Measurements from ENCODE around the gene PRH1.

The PRH1 gene

DNA sequence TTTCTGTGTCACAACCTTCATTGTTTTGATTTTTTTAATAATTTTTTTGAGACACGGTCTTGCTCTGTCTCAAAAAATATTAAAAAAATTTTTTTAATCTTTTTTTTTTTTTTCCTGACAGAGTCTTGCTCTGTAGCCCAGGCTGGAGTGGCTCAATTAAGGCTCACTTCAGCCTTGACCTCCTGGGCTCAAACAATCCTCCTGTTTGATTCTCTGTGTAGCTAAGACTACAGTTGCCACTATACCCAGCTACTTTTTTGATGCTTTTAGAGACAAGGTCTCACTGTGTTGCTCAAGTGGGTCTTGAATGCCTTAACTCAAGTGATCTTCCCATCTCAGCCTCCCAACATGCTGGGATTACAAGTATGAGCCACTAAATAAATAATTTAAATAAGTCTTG, 35.8 kb upstream of the PRH1 start:
- Histone ChIP-seq H3K9me3 (ENCODE audit: insufficient read depth, low read length) (no peaks in the 10 kb centered on the region), H3K4me3 (ENCODE audit: insufficient read depth, low read length, poor library complexity, severe bottlenecking) (no peak overlapping the region), H3K79me2 (ENCODE audit: insufficient read depth, low read length) (no peaks in the 10 kb centered on the region), H3K27me3 (ENCODE audit: low read length) (no peaks in the 10 kb centered on the region), H2AFZ (ENCODE audit: low read depth, low read length, severe bottlenecking) (no peak overlapping the region), H3K27ac (ENCODE audit: low read depth, low read length) (no peak overlapping the region), H3K9ac (ENCODE audit: low read length) (no peak overlapping the region), H3K4me2 (ENCODE audit: low read depth, low read length, poor library complexity, severe bottlenecking) (no peak overlapping the region), H3F3A (ENCODE audit: insufficient read depth) (no peaks in the 10 kb centered on the region), H4K20me1 (ENCODE audit: low read depth, low read length) (no peaks in the 10 kb centered on the region), H3K36me3 (ENCODE audit: low read length) (no peaks in the 10 kb centered on the region), H3K9me2 (replicated peaks; ENCODE audit: insufficient read depth, low read length) (no peaks in the 10 kb centered on the region)
- TF ChIP-seq, protein P1, sequence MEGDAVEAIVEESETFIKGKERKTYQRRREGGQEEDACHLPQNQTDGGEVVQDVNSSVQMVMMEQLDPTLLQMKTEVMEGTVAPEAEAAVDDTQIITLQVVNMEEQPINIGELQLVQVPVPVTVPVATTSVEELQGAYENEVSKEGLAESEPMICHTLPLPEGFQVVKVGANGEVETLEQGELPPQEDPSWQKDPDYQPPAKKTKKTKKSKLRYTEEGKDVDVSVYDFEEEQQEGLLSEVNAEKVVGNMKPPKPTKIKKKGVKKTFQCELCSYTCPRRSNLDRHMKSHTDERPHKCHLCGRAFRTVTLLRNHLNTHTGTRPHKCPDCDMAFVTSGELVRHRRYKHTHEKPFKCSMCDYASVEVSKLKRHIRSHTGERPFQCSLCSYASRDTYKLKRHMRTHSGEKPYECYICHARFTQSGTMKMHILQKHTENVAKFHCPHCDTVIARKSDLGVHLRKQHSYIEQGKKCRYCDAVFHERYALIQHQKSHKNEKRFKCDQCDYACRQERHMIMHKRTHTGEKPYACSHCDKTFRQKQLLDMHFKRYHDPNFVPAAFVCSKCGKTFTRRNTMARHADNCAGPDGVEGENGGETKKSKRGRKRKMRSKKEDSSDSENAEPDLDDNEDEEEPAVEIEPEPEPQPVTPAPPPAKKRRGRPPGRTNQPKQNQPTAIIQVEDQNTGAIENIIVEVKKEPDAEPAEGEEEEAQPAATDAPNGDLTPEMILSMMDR (IDR thresholded peaks at IDR 0.05; ENCODE audit: insufficient read depth, low read length, poor library complexity, severe bottlenecking), result no peak

DNA sequence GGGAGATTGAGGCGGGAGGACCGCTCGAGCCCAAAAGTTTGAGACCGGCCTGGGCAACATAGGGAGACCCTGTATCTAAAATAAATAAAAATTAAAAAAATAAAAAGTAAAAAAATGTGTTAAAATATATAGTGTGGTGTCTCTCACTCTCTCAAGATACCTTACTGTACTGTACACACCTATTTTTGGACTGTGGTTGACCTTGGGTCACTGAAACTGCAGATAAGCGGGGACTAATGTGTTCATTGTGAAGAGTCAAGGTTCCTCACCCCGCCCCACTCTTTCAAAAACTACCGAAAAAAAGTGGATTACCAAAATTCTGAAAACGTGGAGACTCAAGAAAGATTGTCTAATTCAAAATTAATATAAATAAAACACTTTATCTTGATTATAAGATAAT, 26.3 kb upstream of the PRH1 start:
- Histone ChIP-seq H3F3A (ENCODE audit: insufficient read depth) (no peaks in the 10 kb centered on the region), H3K79me2 (ENCODE audit: insufficient read depth, low read length) (no peaks in the 10 kb centered on the region), H3K36me3 (ENCODE audit: low read length) (no peaks in the 10 kb centered on the region), H4K20me1 (ENCODE audit: low read depth, low read length) (no peaks in the 10 kb centered on the region), H3K27me3 (ENCODE audit: low read length) (no peaks in the 10 kb centered on the region), H2AFZ (ENCODE audit: low read depth, low read length, severe bottlenecking) (no peak overlapping the region), H3K4me2 (ENCODE audit: low read depth, low read length, poor library complexity, severe bottlenecking) (no peak overlapping the region), H3K27ac (ENCODE audit: low read depth, low read length) (no peak overlapping the region), H3K9me2 (replicated peaks; ENCODE audit: insufficient read depth, low read length) (no peaks in the 10 kb centered on the region), H3K9me3 (ENCODE audit: insufficient read depth, low read length) (no peaks in the 10 kb centered on the region), H3K9ac (ENCODE audit: low read length) (no peak overlapping the region), H3K4me3 (ENCODE audit: insufficient read depth, low read length, poor library complexity, severe bottlenecking) (no peak overlapping the region)
- no peak for TF ChIP-seq EZH2phosphoT487 (conservative IDR thresholded peaks at IDR 0.05; ENCODE audit: low read length)
- TF ChIP-seq, protein P1 (IDR thresholded peaks at IDR 0.05; ENCODE audit: insufficient read depth, low read length, poor library complexity, severe bottlenecking), result no peak

DNA sequence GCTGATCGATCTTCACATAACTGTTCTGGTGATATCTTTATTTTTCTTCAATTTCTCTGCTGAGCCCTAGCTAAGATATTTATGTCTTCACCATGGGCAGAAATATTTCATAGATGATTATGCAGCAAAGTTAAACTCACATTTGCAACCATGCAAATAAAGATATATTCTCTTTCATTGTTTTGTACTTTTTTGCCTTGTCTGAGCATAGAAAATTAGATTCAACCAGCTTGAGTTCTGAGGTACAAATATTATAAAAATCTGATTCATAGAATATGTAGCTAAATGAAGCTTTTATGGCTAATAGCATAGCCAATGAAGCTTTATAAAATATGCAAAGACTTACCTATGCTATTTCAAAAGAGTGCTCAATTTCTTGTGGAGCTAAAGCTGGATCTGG, 25.4 kb upstream of the PRH1 start, which contains the start of gene TAS2R13:
Gene TAS2R13 (minus strand): TSS at position 101 of the 400 bp plus-strand sequence. CDS start 264 bp downstream, outside the sequence.
- Histone ChIP-seq H3K79me2 (ENCODE audit: insufficient read depth, low read length) (no peaks in the 10 kb centered on the region), H3K9me2 (replicated peaks; ENCODE audit: insufficient read depth, low read length) (no peaks in the 10 kb centered on the region), H3K4me3 (ENCODE audit: insufficient read depth, low read length, poor library complexity, severe bottlenecking) (no peak within 1 kb of the TSS), H3K9ac (ENCODE audit: low read length) (no peak within 1 kb of the TSS), H4K20me1 (ENCODE audit: low read depth, low read length) (no peaks in the 10 kb centered on the region), H3K4me2 (ENCODE audit: low read depth, low read length, poor library complexity, severe bottlenecking) (no peak within 1 kb of the TSS), H3F3A (ENCODE audit: insufficient read depth) (no peaks in the 10 kb centered on the region), H3K27me3 (ENCODE audit: low read length) (no peaks in the 10 kb centered on the region), H3K9me3 (ENCODE audit: insufficient read depth, low read length) (no peaks in the 10 kb centered on the region), H2AFZ (ENCODE audit: low read depth, low read length, severe bottlenecking) (no peak within 1 kb of the TSS), H3K36me3 (ENCODE audit: low read length) (no peaks in the 10 kb centered on the region), H3K27ac (ENCODE audit: low read depth, low read length) (no peak within 1 kb of the TSS)
- TF ChIP-seq EZH2phosphoT487 (conservative IDR thresholded peaks at IDR 0.05; ENCODE audit: low read length), result no peak
- TF ChIP-seq, protein P1 (IDR thresholded peaks at IDR 0.05; ENCODE audit: insufficient read depth, low read length, poor library complexity, severe bottlenecking), result no peak

Data from SU-DHL-6 (cell line).